ENCODE results near the gene RPL37. TPM values are rescaled to one million over a fixed set of nuclear protein-coding genes. Genes with fewer than 3 reads are reported as not detected.

RPL37 gene
- total RNA-seq, 1 donor from 2014 or later: 223 TPM

Other genes with a start within 250 kb of the RPL37 start
- 31.3 and 55.1 TPM in 2 replicates for gene PTGER4, start 155.3 kb downstream of the RPL37 start, total RNA-seq
- 6.7 and 6.8 TPM in 2 replicates for gene TTC33, start 79.3 kb downstream of the RPL37 start, total RNA-seq
- 79.3 and 90.7 TPM in 2 replicates for gene PRKAA1, start 36.8 kb downstream of the RPL37 start, total RNA-seq
- 16.6 and 24.4 TPM in 2 replicates for gene CARD6, start 6.1 kb upstream of the RPL37 start, total RNA-seq
- gene C7, start 74.3 kb upstream of the RPL37 start, total RNA-seq: 0.12 TPM in 1 of 2 replicates, not detected in the other
- gene MROH2B, start 236.1 kb upstream of the RPL37 start, total RNA-seq: not detected in 2 replicates

Measured in glomerular endothelial cell (primary cell).